Measurements from ENCODE around the gene ASXL2. TPM values are rescaled to one million over a fixed set of nuclear protein-coding genes. Genes with fewer than 3 reads are reported as not detected.

Gene ASXL2
- total RNA-seq, 4 donors from 2014 or later, result 19.2 to 23.5 (median 20.4) TPM

DNA sequence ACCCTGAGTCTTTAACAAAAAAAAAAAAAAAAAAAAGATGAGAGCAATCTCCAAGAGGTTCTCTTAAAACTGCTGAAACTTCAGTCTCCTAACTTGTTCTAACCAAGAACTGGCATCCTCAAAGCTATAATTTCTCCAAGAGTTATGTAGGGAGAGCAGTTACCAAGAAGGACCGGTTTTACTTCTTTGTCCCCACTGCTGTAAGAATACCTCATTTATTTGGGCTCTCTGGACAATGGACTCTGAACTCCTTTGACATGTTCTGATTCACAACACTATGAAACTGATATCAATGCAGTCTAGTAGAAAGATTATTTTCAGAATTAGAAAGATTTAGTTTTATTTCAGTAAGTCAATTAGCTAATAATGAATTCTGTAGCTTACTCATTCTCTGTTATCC, 120.4 kb downstream of the ASXL2 start:
- intact Hi-C loops (cut with DNase I), result no loop called here

DNA sequence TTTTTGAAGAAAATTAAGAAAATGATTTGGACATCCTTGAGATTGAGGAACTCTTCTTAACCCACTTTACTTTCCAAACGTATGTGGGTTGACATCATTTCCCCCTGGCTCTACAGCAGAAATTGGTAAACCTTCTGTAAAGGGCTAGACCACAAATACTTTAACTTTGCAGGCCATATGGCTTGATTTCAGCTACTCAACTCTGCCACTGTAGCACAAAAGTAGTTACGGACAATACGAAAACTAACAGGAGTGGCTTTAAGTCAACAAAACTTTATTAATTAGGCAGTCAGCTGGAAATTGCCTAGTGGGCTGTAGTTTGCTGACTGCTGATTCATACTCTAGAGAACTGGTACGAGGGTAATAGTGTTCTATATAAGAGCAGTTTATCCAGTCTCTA, 121.8 kb downstream of the ASXL2 start:
- TF ChIP-seq, protein P1, sequence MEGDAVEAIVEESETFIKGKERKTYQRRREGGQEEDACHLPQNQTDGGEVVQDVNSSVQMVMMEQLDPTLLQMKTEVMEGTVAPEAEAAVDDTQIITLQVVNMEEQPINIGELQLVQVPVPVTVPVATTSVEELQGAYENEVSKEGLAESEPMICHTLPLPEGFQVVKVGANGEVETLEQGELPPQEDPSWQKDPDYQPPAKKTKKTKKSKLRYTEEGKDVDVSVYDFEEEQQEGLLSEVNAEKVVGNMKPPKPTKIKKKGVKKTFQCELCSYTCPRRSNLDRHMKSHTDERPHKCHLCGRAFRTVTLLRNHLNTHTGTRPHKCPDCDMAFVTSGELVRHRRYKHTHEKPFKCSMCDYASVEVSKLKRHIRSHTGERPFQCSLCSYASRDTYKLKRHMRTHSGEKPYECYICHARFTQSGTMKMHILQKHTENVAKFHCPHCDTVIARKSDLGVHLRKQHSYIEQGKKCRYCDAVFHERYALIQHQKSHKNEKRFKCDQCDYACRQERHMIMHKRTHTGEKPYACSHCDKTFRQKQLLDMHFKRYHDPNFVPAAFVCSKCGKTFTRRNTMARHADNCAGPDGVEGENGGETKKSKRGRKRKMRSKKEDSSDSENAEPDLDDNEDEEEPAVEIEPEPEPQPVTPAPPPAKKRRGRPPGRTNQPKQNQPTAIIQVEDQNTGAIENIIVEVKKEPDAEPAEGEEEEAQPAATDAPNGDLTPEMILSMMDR (IDR thresholded peaks at IDR 0.05), result no peak
- TF ChIP-seq POLR2A (IDR thresholded peaks at IDR 0.05), result no peak
- H3K27ac ChIP-seq, result peak overlapping the region in 1 of 3 donors; percentile 39
- no peak for DNase-seq
- peaks cover 13 to 16% of the 10 kb centered on the region in 2 donors for H3K36me3 ChIP-seq
- no peaks in the 10 kb centered on the region for H3K27me3 ChIP-seq
- H3K4me1 ChIP-seq, result peaks cover 4 to 9% of the 10 kb centered on the region in 2 donors
- 44 to 56% methylated on average over 4 of the region's 4 CpGs for WGBS, 2 donors
- no peak overlapping the region for H3K4me3 ChIP-seq (replicated peaks in 1 of 3)
- no peaks in the 10 kb centered on the region for H3K9me3 ChIP-seq
- intact Hi-C loops (cut with DNase I), result no loop called here

More for the DNA sequence above, 120.4 kb downstream of the ASXL2 start:
- no peak for TF ChIP-seq POLR2A (IDR thresholded peaks at IDR 0.05)
- TF ChIP-seq, protein P1 (IDR thresholded peaks at IDR 0.05), result no peak
- no peaks in the 10 kb centered on the region for H3K27me3 ChIP-seq
- H3K27ac ChIP-seq, result peak overlapping the region in 1 of 3 donors; percentile 34
- H3K36me3 ChIP-seq, result peaks cover 6 to 11% of the 10 kb centered on the region in 2 donors
- WGBS, 2 donors, result 44 to 71% methylated on average over 1 of the region's 1 CpG
- no peak overlapping the region for H3K4me3 ChIP-seq (replicated peaks in 1 of 3)
- no peaks in the 10 kb centered on the region for H3K9me3 ChIP-seq
- H3K4me1 ChIP-seq, result peaks cover 4 to 9% of the 10 kb centered on the region in 2 donors
- no peak for DNase-seq

DNA sequence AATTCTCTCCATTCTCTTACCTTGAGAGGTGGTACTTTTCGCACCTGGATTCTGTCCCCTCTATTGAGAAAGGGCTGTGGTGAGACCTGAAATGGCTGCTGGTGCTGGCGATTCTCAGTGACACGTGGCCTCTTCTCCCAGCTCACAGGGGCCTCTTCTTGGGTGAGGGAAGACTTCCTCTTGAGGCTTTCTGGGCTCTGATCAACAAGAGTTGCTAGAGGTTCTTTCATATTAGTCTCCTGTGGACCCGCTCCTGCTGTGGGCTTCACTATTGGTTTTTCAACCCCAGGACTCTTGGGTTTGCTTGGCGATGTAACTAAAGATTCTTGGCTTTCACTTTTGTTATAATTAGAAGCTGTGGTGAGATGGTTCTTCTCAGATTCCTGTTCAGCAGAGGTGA, 128.6 kb downstream of the ASXL2 start:
- H3K27ac ChIP-seq, result no peak overlapping the region
- no peaks in the 10 kb centered on the region for H3K27me3 ChIP-seq
- H3K36me3 ChIP-seq, result peaks cover 23 to 30% of the 10 kb centered on the region in 2 donors
- no peaks in the 10 kb centered on the region for H3K9me3 ChIP-seq
- no peak for DNase-seq
- H3K4me3 ChIP-seq (replicated peaks in 1 of 3), result no peak overlapping the region
- 87 to 95% methylated on average over 5 of the region's 5 CpGs for WGBS, 2 donors
- no peaks in the 10 kb centered on the region for H3K4me1 ChIP-seq
- no peak for TF ChIP-seq POLR2A (IDR thresholded peaks at IDR 0.05)
- TF ChIP-seq, protein P1 (IDR thresholded peaks at IDR 0.05), result no peak
- intact Hi-C loops (cut with DNase I), result no loop called here

DNA sequence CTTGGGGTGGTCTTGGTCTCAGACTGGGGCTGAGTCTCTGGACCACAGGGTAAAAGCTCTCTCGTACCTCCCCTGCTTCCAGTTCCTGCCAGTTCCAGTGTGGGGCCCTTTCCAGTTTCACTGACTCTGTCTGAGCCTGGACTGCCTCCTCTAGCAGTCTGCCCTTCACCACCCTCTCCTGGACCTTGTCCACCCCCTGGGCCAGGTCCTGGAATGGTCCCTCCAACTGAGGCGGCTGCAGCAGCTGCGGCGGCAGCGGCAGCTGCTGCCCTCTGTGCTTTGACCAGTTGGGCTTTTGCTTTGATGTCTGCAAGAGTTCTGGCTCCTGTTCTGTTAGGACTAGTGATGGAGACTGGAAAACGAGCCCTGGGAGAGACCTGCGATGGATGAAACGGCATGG, 134.2 kb downstream of the ASXL2 start:
- TF ChIP-seq POLR2A (IDR thresholded peaks at IDR 0.05), result no peak
- TF ChIP-seq, protein P1 (IDR thresholded peaks at IDR 0.05), result no peak
- Histone ChIP-seq H3K9me3 (no peaks in the 10 kb centered on the region), H3K4me1 (no peaks in the 10 kb centered on the region), H3K27ac (no peak overlapping the region), H3K4me3 (replicated peaks in 1 of 3) (no peak overlapping the region), H3K36me3 (peaks cover 20 to 28% of the 10 kb centered on the region in 2 donors), H3K27me3 (no peaks in the 10 kb centered on the region)
- intact Hi-C loops (cut with DNase I), result no loop called here
- WGBS, 2 donors, result 82 to 86% methylated on average over 8 of the region's 8 CpGs
- DNase-seq, result no peak

DNA sequence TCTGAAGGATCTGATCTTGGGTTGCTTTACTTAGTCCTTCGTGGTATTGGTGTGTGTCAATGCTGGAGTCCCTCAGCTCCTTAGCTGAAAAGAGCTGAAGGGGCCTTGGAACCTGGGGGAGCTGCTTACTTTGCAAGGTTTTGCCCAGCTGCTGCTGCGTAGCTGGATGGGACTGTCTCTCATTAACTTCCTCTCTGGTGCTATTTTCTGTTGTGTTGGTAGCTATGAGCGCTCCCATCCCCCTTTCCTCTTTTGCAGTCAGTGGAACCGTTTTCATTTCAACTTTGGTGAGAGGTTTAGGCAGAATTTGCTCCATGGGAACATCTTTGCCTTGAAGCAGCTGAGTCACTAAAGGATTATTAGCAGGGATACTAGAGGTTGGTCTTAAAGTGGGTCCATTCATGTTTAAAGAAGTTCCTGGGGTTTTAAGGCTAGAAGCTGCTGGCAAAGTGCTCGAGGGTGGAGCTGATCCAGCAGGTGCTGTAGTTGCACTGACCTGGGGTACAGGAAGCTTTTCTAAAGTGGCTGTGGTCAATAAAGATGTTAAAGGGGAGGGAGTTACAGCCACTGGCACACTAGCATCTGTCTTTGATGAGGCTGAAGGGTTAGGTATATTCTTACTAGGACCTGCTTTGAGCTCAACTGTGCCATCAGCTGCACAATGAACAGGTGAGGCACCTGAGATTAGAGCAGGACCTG, 135.0 kb downstream of the ASXL2 start:
- peaks cover 19 to 24% of the 10 kb centered on the region in 2 donors for H3K36me3 ChIP-seq
- WGBS, 2 donors, result 82 to 86% methylated on average over 5 of the region's 5 CpGs
- H3K9me3 ChIP-seq, result no peaks in the 10 kb centered on the region
- no peak overlapping the region for H3K27ac ChIP-seq
- no peaks in the 10 kb centered on the region for H3K4me1 ChIP-seq
- H3K27me3 ChIP-seq, result no peaks in the 10 kb centered on the region
- no peak overlapping the region for H3K4me3 ChIP-seq (replicated peaks in 1 of 3)
- no peak for TF ChIP-seq POLR2A (IDR thresholded peaks at IDR 0.05)
- TF ChIP-seq, protein P1 (IDR thresholded peaks at IDR 0.05), result no peak
- DNase-seq, result no peak
- intact Hi-C loops (cut with DNase I), result no loop called here
